CD14-positive monocyte (primary cell): Measurements from ENCODE around the gene ACAA1. TPM values are rescaled to one million over a fixed set of nuclear protein-coding genes. Genes with fewer than 3 reads are reported as not detected.

Experiments used
- DNase-seq, 3 donors: peaks; one replicate each; pipeline ENCODE4 v3.0.0-alpha.2; 2011 to 2022
- H2AFZ ChIP-seq: 2 replicates; pipeline ENCODE4 v1.6.0; 2012; ENCODE audit warnings: mild to moderate bottlenecking, low read depth, low read length, inconsistent platforms; ENCODE audit not compliant: insufficient read depth, poor library complexity, severe bottlenecking
- H3K27ac ChIP-seq, 2 donors: 1 replicate in 1 of 2; 2 replicates in 1 of 2; pipeline ENCODE4 v1.5.1; 2012 to 2013; ENCODE audit warnings: low read length in 2 of 2, control low read depth in 1 of 2, inconsistent platforms in 1 of 2, low read depth in 1 of 2, mild to moderate bottlenecking in 1 of 2
- H3K27me3 ChIP-seq, 2 donors: one replicate each; pipeline versions ENCODE4 v1.6.0 to v1.6.1; 2011 to 2013; ENCODE audit warnings: low read length in 2 of 2; ENCODE audit not compliant: control insufficient read depth in 2 of 2, insufficient read depth in 2 of 2
- H3K36me3 ChIP-seq, 2 donors: replicated peaks in 1 of 2; 1 replicate in 1 of 2; 2 replicates in 1 of 2; pipeline versions ENCODE4 v1.5.1 to v1.6.1; 2012 to 2013; ENCODE audit warnings: low read length in 2 of 2, control low read depth in 1 of 2, inconsistent platforms in 1 of 2, mild to moderate bottlenecking in 1 of 2; ENCODE audit not compliant: insufficient read depth in 2 of 2, control insufficient read depth in 1 of 2
- H3K4me1 ChIP-seq, 2 donors: 1 replicate in 1 of 2; 2 replicates in 1 of 2; pipeline versions ENCODE4 v1.5.1 to v1.6.1; 2012 to 2013; ENCODE audit warnings: low read length in 2 of 2, control low read depth in 1 of 2, inconsistent platforms in 1 of 2, mild to moderate bottlenecking in 1 of 2, moderate library complexity in 1 of 2; ENCODE audit not compliant: insufficient read depth in 2 of 2, control insufficient read depth in 1 of 2
- H3K4me2 ChIP-seq: replicated peaks from 2 replicates; pipeline ENCODE3; 2012; ENCODE audit warnings: low read length, moderate library complexity, mild to moderate bottlenecking; ENCODE audit not compliant: poor library complexity, severe bottlenecking; ENCODE audit errors: extremely low read depth
- H3K4me3 ChIP-seq, 3 experiments: fragments of 200-600 bp in 1 of 3; sonication (generic) in 1 of 3; replicated peaks in 1 of 3; 1 replicate in 2 of 3; 2 replicates in 1 of 3; pipeline ENCODE4 v1.5.1; 2011 to 2013; ENCODE audit warnings: low read length in 3 of 3, mild to moderate bottlenecking in 3 of 3, control low read depth in 2 of 3, low read depth in 2 of 3, inconsistent platforms in 1 of 3, moderate library complexity in 1 of 3
- H3K79me2 ChIP-seq: 2 replicates; pipeline ENCODE4 v1.6.0; 2012; ENCODE audit warnings: mild to moderate bottlenecking, control low read depth, inconsistent platforms, low read length, moderate library complexity; ENCODE audit not compliant: insufficient read depth
- H3K9ac ChIP-seq: 2 replicates; pipeline ENCODE4 v1.6.0; 2017; ENCODE audit warnings: low read length, mild to moderate bottlenecking; ENCODE audit not compliant: insufficient read depth, poor library complexity, severe bottlenecking
- H3K9me3 ChIP-seq, 2 donors: replicated peaks in 1 of 2; 1 replicate in 1 of 2; 2 replicates in 1 of 2; pipeline versions ENCODE4 v1.5.1 to v1.6.1; 2012 to 2013; ENCODE audit warnings: low read length in 2 of 2, control low read depth in 1 of 2; ENCODE audit not compliant: control insufficient read depth in 1 of 2, insufficient read depth in 1 of 2
- H4K20me1 ChIP-seq: 2 replicates; pipeline ENCODE4 v1.6.0; 2012; ENCODE audit warnings: mild to moderate bottlenecking, low read length, control low read depth, moderate library complexity; ENCODE audit not compliant: insufficient read depth
- H3K27ac Mint-ChIP-seq, 7 donors: one replicate each; pipeline ENCODE4 v1.8.0; 2020; ENCODE audit warnings: mild to moderate bottlenecking in 7 of 7, mixed read lengths in 7 of 7, moderate library complexity in 6 of 7, inconsistent platforms in 2 of 7
- H3K27me3 Mint-ChIP-seq, 3 donors: one replicate each; pipeline ENCODE4 v1.8.0; 2021 to 2022; ENCODE audit warnings: low read depth in 3 of 3, mild to moderate bottlenecking in 3 of 3, mixed read lengths in 3 of 3, moderate library complexity in 3 of 3, inconsistent platforms in 1 of 3
- H3K36me3 Mint-ChIP-seq, 2 donors: one replicate each; pipeline ENCODE4 v1.8.0; 2020; ENCODE audit warnings: mixed read lengths in 2 of 2, inconsistent platforms in 1 of 2, mild to moderate bottlenecking in 1 of 2
- H3K4me1 Mint-ChIP-seq: one replicate; pipeline ENCODE4 v1.8.0; 2020; ENCODE audit warnings: mild to moderate bottlenecking, mixed read lengths
- H3K4me3 Mint-ChIP-seq, 2 donors: one replicate each; pipeline ENCODE4 v1.8.0; 2020; ENCODE audit warnings: mild to moderate bottlenecking in 2 of 2, mixed read lengths in 2 of 2, moderate library complexity in 1 of 2
- H3K9me3 Mint-ChIP-seq, 7 donors: one replicate each; pipeline ENCODE4 v1.8.0; 2020 to 2022; ENCODE audit warnings: mixed read lengths in 7 of 7, mild to moderate bottlenecking in 6 of 7, moderate library complexity in 6 of 7, inconsistent platforms in 2 of 7
- WGBS: methylation state at CpG from one replicate; pipeline ENCODE4 v1.1.5; 2013; ENCODE audit warnings: missing lambda C conversion rate; ENCODE audit not compliant: insufficient coverage; 5-methylcytosine and 5-hydroxymethylcytosine counted together
- intact Hi-C, 2 donors: fragments of 100-400 bp; cut with micrococcal nuclease; formaldehyde crosslinking; loops; one replicate each; pipeline versions ENCODE4 v1.15.0 to v1.15.1; 2023
- polyA minus RNA-seq: library from RNA; depleted of rRNA, polyadenylated mRNA; stranded (reverse); fragments of >200 nt; gene quantifications from 2 replicates; pipeline ENCODE4 v1.2.3, GENCODE V29; 2012
- polyA plus RNA-seq, 3 donors: library from polyadenylated mRNA; depleted of rRNA in 1 of 3; unstranded in 2 of 3; stranded (reverse) in 1 of 3; fragments of 300-500 nt in 2 of 3; fragments of >200 nt in 1 of 3; fragmentation: Illumina TruSeq in 2 of 3; gene quantifications; 1 replicate in 2 of 3; 2 replicates in 1 of 3; pipeline ENCODE4 v1.2.3, GENCODE V29; 2012 to 2021
- total RNA-seq, 12 experiments: library from RNA in 1 of 12; stranded (reverse) in 1 of 12; fragments of 120-200 nt in 1 of 12; gene quantifications; one replicate each; pipeline ENCODE4 v1.2.4 and lab custom pipeline; 2013 to 2026; ENCODE audit warnings: mixed read lengths in 6 of 12, inconsistent platforms in 1 of 12
- TF ChIP-seq, protein P1 (sequence below): fragments of 200-600 bp; IDR thresholded peaks from one replicate; pipeline ENCODE4 v1.8.0; 2022; ENCODE audit warnings: antibody characterized with exemption, mild to moderate bottlenecking

ACAA1 gene, protein sequence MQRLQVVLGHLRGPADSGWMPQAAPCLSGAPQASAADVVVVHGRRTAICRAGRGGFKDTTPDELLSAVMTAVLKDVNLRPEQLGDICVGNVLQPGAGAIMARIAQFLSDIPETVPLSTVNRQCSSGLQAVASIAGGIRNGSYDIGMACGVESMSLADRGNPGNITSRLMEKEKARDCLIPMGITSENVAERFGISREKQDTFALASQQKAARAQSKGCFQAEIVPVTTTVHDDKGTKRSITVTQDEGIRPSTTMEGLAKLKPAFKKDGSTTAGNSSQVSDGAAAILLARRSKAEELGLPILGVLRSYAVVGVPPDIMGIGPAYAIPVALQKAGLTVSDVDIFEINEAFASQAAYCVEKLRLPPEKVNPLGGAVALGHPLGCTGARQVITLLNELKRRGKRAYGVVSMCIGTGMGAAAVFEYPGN
- 60.8 TPM for total RNA-seq (2013)
- polyA plus RNA-seq: 100 to 1,000 TPM; 123 to 268 (median 133) TPM
- 94.3 and 103 TPM in 2 replicates for polyA minus RNA-seq
- 10.0 to 67.4 (median 44.6) reads per million in 11 experiments for total RNA-seq (lab: John Stamatoyannopoulos, UW)

- H3K4me1 Mint-ChIP-seq: peaks cover 74% of the 10 kb centered on the region
Measured at GRCh38 chr3:38136777-38137614, at the start of gene ACAA1. TSS of gene ACAA1 (minus strand) at chr3:38137127. CDS start at chr3:38137035, 92 bp downstream.

More at GRCh38 chr3:38136777-38137614, at the start of gene ACAA1:
- peak within 1 kb of the TSS; percentile 89 to 99 (median 96) for H3K4me3 ChIP-seq
- H3K9me3 ChIP-seq: no peaks in the 10 kb centered on the region
- peaks cover 50 to 61% of the 10 kb centered on the region in 2 donors for H3K4me1 ChIP-seq
- peak within 1 kb of the TSS; percentile 95 for H3K4me2 ChIP-seq
- DNase-seq: peak; percentile 98 to 99 (median 98)
- peak within 1 kb of the TSS; percentile 80 for H2AFZ ChIP-seq
- H3K4me3 Mint-ChIP-seq: peak within 1 kb of the TSS; percentile 95 to 99
- no peaks in the 10 kb centered on the region for H3K27me3 ChIP-seq
- intact Hi-C loops: loop anchor here in 1 of 2 donors (1.0 to 10.0 kb wide), 3 partner anchors 28 to 208 kb away; partner anchors contain the start of genes OXSR1 and XYLB
- WGBS: under 1% methylated on average over 66 of the region's 66 CpGs
- H3K79me2 ChIP-seq: peaks cover 92% of the 10 kb centered on the region
- peaks cover 55 to 60% of the 10 kb centered on the region in 2 donors for H3K36me3 Mint-ChIP-seq
- H3K27ac ChIP-seq: peak within 1 kb of the TSS; percentile 95 to 97
- no peaks in the 10 kb centered on the region for H3K27me3 Mint-ChIP-seq
- TF ChIP-seq, protein P1, sequence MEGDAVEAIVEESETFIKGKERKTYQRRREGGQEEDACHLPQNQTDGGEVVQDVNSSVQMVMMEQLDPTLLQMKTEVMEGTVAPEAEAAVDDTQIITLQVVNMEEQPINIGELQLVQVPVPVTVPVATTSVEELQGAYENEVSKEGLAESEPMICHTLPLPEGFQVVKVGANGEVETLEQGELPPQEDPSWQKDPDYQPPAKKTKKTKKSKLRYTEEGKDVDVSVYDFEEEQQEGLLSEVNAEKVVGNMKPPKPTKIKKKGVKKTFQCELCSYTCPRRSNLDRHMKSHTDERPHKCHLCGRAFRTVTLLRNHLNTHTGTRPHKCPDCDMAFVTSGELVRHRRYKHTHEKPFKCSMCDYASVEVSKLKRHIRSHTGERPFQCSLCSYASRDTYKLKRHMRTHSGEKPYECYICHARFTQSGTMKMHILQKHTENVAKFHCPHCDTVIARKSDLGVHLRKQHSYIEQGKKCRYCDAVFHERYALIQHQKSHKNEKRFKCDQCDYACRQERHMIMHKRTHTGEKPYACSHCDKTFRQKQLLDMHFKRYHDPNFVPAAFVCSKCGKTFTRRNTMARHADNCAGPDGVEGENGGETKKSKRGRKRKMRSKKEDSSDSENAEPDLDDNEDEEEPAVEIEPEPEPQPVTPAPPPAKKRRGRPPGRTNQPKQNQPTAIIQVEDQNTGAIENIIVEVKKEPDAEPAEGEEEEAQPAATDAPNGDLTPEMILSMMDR: no peak
- peak within 1 kb of the TSS; percentile 96 for H3K9ac ChIP-seq
- H3K36me3 ChIP-seq: peaks cover 47 to 55% of the 10 kb centered on the region in 2 donors
- H4K20me1 ChIP-seq: peaks cover 71% of the 10 kb centered on the region
- peak within 1 kb of the TSS; percentile 97 to 100 (median 99) for H3K27ac Mint-ChIP-seq
- H3K9me3 Mint-ChIP-seq: peaks cover 0 to 1% (median 0%) of the 10 kb centered on the region in 7 donors
